ENCODE measurements around the gene MROH9.
"Not testable (repeated sequence)": the region's sequence is repeated elsewhere in the genome, so short reads cannot be mapped to it uniquely, and the experiment has no call there.

MROH9 gene

DNA sequence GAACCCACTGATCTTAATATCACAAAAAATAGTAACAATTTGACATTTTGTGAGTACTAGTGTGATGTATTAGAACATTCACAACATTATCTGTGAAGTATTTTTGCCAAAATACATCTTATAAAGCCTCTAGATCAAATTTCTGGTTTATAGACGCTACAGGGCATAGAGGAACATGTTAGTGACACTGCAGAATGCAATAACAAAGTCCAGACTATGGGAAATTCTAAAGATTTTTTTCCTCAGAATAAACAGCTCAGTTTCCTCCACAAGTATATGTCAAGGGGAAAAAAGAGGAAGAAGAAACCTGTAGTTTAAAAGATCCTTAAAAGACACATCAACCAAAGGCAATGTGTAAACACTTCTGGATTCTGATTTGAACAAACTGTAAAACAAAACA, 26.4 kb upstream of the MROH9 start:
- TF ChIP-seq, protein P1, sequence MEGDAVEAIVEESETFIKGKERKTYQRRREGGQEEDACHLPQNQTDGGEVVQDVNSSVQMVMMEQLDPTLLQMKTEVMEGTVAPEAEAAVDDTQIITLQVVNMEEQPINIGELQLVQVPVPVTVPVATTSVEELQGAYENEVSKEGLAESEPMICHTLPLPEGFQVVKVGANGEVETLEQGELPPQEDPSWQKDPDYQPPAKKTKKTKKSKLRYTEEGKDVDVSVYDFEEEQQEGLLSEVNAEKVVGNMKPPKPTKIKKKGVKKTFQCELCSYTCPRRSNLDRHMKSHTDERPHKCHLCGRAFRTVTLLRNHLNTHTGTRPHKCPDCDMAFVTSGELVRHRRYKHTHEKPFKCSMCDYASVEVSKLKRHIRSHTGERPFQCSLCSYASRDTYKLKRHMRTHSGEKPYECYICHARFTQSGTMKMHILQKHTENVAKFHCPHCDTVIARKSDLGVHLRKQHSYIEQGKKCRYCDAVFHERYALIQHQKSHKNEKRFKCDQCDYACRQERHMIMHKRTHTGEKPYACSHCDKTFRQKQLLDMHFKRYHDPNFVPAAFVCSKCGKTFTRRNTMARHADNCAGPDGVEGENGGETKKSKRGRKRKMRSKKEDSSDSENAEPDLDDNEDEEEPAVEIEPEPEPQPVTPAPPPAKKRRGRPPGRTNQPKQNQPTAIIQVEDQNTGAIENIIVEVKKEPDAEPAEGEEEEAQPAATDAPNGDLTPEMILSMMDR (conservative IDR thresholded peaks at IDR 0.05), result no peak
- H3K27ac ChIP-seq, result no peak overlapping the region

DNA sequence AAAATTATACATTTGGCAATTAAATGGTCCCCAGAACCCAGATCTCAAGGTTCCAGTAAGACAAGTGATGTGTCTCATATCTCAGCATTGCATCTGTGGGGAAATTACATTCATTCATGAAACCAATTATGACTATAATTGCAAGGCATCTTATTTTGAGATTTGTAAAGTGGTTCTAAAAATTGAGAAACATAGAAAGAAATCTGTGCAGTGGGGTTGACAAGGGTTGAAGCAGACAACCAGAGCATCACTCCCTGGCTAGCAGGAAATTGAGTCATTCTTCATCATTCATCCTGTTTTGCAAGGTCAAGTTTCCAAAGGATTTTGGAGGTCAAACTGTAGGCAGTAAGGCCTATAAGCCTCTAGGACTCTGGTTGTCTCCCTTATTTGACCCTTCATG, 25.1 kb upstream of the MROH9 start:
- no peak overlapping the region for H3K27ac ChIP-seq
- TF ChIP-seq, protein P1 (conservative IDR thresholded peaks at IDR 0.05), result no peak

DNA sequence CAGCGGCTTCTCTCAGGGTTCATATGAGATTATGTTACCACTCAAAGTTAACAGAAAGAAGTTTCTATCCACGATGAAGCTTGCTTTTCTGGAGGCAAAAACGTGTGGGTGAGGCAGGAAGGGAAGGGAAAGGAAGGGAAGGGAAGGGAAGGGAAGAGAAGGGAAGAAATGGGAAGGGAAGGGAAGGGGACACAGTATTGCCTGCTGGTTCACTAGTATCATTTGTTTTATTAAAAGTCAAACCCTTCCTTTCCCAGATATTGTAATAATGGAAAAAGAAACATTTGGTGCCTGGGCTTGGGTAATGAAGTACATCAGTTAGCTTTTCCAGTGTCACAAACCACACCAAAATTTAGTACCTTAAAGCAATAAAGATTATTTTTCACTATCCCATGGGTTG, 18.0 kb upstream of the MROH9 start:
- TF ChIP-seq, protein P1 (conservative IDR thresholded peaks at IDR 0.05), result no peak

DNA sequence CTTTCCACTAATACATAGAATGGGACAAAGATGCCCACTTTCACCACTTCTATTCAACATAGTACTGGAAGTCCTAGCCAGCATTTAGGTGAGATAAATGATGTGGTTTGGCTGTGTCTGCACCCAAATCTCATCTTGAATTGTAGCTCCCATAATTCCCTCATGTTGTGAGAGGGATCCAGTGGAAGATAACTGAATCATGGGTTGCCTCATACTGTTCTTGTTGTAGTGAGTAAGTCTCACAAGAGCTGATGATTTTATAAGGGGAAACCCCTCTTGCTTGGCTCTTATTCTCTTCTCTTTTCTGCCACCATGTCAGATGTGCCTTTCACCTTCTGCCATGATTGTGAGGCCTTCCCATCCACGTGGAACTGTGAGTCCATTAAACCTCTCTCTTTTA, 10.7 kb upstream of the MROH9 start:
- H3K27ac ChIP-seq, result not testable (repeated sequence)

More for the DNA sequence above, 18.0 kb upstream of the MROH9 start:
- H3K27ac ChIP-seq, result no peak overlapping the region

DNA sequence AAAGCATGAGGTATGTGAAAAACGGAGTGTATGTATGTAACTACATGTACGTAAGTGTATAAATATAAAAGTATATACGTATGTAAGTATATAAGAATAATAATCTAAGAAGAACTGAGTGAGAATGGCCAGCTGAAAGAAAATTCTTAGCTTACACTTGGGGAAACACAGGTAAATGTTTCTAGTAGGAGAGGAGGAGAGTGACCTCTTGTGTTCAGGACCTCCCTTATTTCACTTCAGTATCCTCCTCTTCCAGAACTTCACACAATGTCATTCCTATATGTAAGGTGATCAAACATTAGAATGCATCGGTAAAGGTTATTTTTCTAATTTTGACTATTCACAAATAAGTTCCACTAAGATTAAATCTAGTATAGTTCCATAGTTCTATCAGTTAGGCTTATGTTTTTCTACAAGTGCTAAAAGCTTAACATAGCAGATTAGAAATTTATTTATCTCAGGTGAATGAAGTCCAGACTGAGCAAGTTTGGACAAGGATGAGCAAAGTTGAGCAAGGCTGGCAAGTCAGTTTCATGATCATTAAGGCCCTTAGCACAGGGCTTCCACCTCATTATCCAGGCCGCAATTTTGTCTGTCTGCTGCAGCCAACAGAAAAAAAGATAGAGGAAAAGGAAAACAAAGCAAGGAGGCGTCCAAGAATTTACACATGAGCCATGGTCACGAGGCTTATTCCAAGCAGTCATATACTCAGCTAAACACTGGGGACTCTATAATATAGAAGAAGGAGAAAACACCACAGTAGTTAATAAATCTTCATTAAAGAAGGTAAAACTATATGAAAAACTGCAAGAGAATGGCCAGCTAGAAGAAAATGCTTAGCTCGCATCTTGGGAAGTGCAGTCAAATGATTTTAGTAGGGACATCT, 7.1 kb upstream of the MROH9 start:
- peak overlapping the region; percentile 86 for H3K27ac ChIP-seq
- TF ChIP-seq, protein P1 (conservative IDR thresholded peaks at IDR 0.05), result peak; percentile 72

DNA sequence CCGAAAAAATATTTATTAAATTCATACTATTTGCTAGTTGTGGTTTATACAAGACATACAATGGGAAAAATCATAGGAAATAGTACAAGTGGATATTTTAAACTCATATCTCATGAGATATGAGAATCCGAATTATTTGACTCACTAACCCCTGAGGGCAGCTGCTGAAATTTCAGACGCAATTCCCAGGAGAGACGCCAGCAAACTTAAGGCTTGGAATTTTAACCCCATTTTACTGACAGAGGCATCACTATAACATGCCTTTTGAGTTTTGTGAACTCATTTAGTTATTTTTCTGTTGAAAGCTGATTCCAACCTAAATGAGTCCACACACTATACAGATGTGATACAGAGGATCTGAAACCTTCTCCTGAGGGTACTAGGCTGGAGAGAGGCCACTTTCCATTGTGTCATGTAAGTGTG, 5.9 kb upstream of the MROH9 start:
- TF ChIP-seq, protein P1 (conservative IDR thresholded peaks at IDR 0.05), result no peak
- peak overlapping the region; percentile 86; the same call in 1 of the 2 replicates for H3K27ac ChIP-seq

DNA sequence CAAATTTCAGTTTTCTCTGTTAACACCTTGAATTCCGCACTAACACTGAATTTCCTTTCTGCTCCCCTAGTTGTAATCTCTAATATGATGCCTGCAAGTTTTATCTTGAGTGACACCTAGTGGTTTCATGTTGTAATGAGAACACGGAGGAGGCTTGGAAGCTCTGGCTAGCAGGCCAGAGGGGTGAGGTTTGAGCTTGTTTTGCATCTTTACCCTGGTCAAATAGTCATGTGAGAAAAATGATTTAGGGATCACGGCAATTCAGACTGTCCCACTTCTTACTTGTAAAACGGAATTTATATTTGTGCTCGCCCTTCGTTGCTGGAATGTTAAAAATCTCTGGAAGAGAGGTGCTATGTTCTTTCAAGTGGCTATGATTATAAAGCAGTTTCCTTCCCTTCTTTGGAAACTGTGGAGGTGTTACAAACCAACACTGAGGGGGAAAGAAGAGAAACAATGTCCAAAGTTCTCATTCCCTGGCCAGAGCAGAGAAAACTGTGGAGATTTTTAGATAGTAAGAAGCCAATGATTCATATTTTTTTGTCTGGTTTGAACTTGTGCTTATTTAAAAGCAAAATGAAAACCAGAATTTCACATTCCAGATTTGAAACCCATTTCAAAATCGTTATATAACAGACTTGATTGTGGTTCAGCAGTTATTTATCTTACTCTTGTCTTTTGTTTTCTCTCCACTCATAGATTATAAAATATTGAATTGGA, 5.3 kb upstream of the MROH9 start:
- TF ChIP-seq, protein P1 (conservative IDR thresholded peaks at IDR 0.05), result peak; percentile 82
- no peak overlapping the region for H3K27ac ChIP-seq

Measured in VCaP (cell line).